CD8-positive, alpha-beta memory T cell (primary cell): ENCODE results near the gene RPS6KA4. TPM values are rescaled to one million over a fixed set of nuclear protein-coding genes. Genes with fewer than 3 reads are reported as not detected.

Experiments
- CTCF ChIA-PET: fragments of 350-600 bp; sonication (Branson Sonifier 250); formaldehyde crosslinking; loops from one replicate; lab custom pipeline; 2021; ENCODE audit warnings: antibody characterized with exemption; lab: Charles Lee
- POLR2A ChIA-PET: fragments of 350-600 bp; sonication (Branson Sonifier 250); formaldehyde crosslinking; loops from one replicate; lab custom pipeline; 2021; ENCODE audit warnings: antibody characterized with exemption; lab: Charles Lee
- DNase-seq, 5 donors: peaks; one replicate each; pipeline versions ENCODE4 v3.0.0 to v3.0.0-alpha.2; 2020 to 2022; ENCODE audit warnings: mixed read lengths in 1 of 5
- H3K27ac ChIP-seq: one replicate; pipeline ENCODE4 v1.7.0; 2013; ENCODE audit warnings: low read depth, mild to moderate bottlenecking, low read length, moderate library complexity
- H3K27me3 ChIP-seq: 2 replicates; pipeline ENCODE4 v1.7.0; 2013; ENCODE audit warnings: low read length, mild to moderate bottlenecking; ENCODE audit not compliant: insufficient read depth, poor library complexity, severe bottlenecking
- H3K36me3 ChIP-seq: 2 replicates; pipeline ENCODE4 v1.7.0; 2013; ENCODE audit warnings: mild to moderate bottlenecking, low read length, moderate library complexity; ENCODE audit not compliant: insufficient read depth
- H3K4me1 ChIP-seq: 2 replicates; pipeline ENCODE4 v1.7.0; 2013; ENCODE audit warnings: mild to moderate bottlenecking, low read length, moderate library complexity; ENCODE audit not compliant: insufficient read depth
- H3K4me3 ChIP-seq: 2 replicates; pipeline ENCODE4 v1.7.0; 2013; ENCODE audit warnings: mild to moderate bottlenecking, low read length
- H3K9me3 ChIP-seq: 2 replicates; pipeline ENCODE4 v1.7.0; 2013; ENCODE audit warnings: mild to moderate bottlenecking, low read length
- H3K27ac Mint-ChIP-seq, 8 donors: one replicate each; pipeline ENCODE4 v1.8.0; 2020 to 2021; ENCODE audit warnings: mixed read lengths in 8 of 8, mild to moderate bottlenecking in 6 of 8, inconsistent platforms in 3 of 8, moderate library complexity in 3 of 8
- H3K27me3 Mint-ChIP-seq, 2 donors: one replicate each; pipeline ENCODE4 v1.8.0; 2020 to 2021; ENCODE audit warnings: mixed read lengths in 2 of 2, mild to moderate bottlenecking in 1 of 2, moderate library complexity in 1 of 2
- H3K36me3 Mint-ChIP-seq, 3 donors: one replicate each; pipeline ENCODE4 v1.8.0; 2020 to 2021; ENCODE audit warnings: mixed read lengths in 3 of 3, inconsistent platforms in 1 of 3, mild to moderate bottlenecking in 1 of 3
- H3K4me1 Mint-ChIP-seq, 3 donors: one replicate each; pipeline ENCODE4 v1.8.0; 2020 to 2021; ENCODE audit warnings: mixed read lengths in 3 of 3, inconsistent platforms in 1 of 3, mild to moderate bottlenecking in 1 of 3
- H3K4me3 Mint-ChIP-seq, 7 donors: one replicate each; pipeline ENCODE4 v1.8.0; 2020 to 2021; ENCODE audit warnings: mixed read lengths in 7 of 7, mild to moderate bottlenecking in 6 of 7, moderate library complexity in 4 of 7, inconsistent platforms in 2 of 7
- H3K9me3 Mint-ChIP-seq, 5 donors: one replicate each; pipeline ENCODE4 v1.8.0; 2020 to 2022; ENCODE audit warnings: mixed read lengths in 5 of 5, mild to moderate bottlenecking in 3 of 5, moderate library complexity in 2 of 5, inconsistent platforms in 1 of 5
- polyA plus RNA-seq: library from polyadenylated mRNA; unstranded; fragments of 300-500 nt; fragmentation: Illumina TruSeq; gene quantifications from one replicate; pipeline ENCODE4 v1.2.3, GENCODE V29; 2021
- total RNA-seq, 2 experiments: library from RNA; stranded (reverse); gene quantifications; one replicate each; pipeline ENCODE4 v1.2.3, GENCODE V29; 2021

The RPS6KA4 gene
- total and polyA plus RNA-seq, 3 experiments from 2014 or later, result 15.9 to 39.0 (median 38.0) TPM

DNA sequence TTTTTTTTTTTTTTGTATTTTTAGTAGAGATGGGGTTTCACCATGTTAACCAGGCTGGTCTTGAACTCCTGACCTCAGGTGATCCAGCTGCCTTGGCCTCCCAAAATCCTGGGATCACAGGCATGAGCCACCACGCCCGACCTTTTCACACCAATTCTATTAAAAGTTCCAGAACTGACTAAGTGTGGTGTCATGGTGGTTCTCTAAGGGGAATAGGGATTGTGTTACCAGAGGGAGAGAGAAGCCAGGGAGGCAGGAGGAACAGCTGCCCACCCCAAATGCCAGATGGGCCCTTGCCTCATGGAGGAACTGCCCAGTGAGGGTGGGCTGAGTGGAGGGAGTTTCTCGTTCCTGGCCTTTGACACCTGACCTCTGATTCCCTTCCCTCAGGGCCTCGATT is 5.9 kb downstream of the RPS6KA4 start:
- peaks cover 0 to 1% of the 10 kb centered on the region in 2 donors for H3K27me3 Mint-ChIP-seq
- CTCF ChIA-PET, result no interaction called here

DNA sequence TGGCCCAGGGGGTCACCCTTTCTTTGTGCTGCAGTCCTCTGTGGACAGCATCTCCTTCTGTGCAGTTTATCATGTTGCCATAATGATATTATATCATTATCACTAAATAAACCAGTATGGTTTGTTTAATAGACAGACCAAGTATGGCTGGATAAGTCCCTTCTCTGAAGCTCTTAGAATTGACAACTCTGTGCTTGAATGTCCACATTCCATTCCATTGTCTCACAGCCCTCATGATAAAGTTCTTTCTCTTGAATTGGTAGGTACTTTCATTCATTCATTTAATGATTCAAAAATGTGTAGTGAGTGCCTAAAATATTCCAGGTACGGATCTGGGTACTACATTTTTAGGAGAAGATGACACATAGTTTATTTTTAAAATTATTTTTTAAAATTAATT is 7.8 kb downstream of the RPS6KA4 start:
- H3K36me3 ChIP-seq, result peaks cover 7% of the 10 kb centered on the region
- H3K9me3 ChIP-seq, result no peaks in the 10 kb centered on the region
- Mint-ChIP-seq H3K4me3 (no peak overlapping the region), H3K36me3 (peaks cover 5 to 78% (median 13%) of the 10 kb centered on the region in 3 donors), H3K4me1 (peaks cover 0 to 9% (median 2%) of the 10 kb centered on the region in 3 donors), H3K9me3 (no peaks in the 10 kb centered on the region), H3K27ac (peak overlapping the region in 1 of 8 donors; percentile 52), H3K27me3 (peaks cover 0 to 1% of the 10 kb centered on the region in 2 donors)
- no peaks in the 10 kb centered on the region for H3K4me1 ChIP-seq
- no peak for DNase-seq
- no peak overlapping the region for H3K27ac ChIP-seq
- ChIA-PET POLR2A (no interaction called here), CTCF (no interaction called here)
- no peak overlapping the region for H3K4me3 ChIP-seq
- no peaks in the 10 kb centered on the region for H3K27me3 ChIP-seq

More for the DNA sequence above, 5.9 kb downstream of the RPS6KA4 start:
- POLR2A ChIA-PET, result interaction anchor here (0.6 kb wide), 1 partner anchor 64 kb away, joined by 3 read pairs; no protein-coding TSS in a partner anchor
- Mint-ChIP-seq H3K27ac (no peak overlapping the region), H3K36me3 (peaks cover 5 to 85% (median 15%) of the 10 kb centered on the region in 3 donors), H3K4me1 (peaks cover 9 to 16% (median 12%) of the 10 kb centered on the region in 3 donors), H3K9me3 (no peaks in the 10 kb centered on the region), H3K4me3 (no peak overlapping the region)
- Histone ChIP-seq H3K27me3 (no peaks in the 10 kb centered on the region), H3K4me3 (no peak overlapping the region), H3K36me3 (peaks cover 7% of the 10 kb centered on the region), H3K27ac (no peak overlapping the region), H3K4me1 (peaks cover under 1% of the 10 kb centered on the region), H3K9me3 (no peaks in the 10 kb centered on the region)
- no peak for DNase-seq

DNA sequence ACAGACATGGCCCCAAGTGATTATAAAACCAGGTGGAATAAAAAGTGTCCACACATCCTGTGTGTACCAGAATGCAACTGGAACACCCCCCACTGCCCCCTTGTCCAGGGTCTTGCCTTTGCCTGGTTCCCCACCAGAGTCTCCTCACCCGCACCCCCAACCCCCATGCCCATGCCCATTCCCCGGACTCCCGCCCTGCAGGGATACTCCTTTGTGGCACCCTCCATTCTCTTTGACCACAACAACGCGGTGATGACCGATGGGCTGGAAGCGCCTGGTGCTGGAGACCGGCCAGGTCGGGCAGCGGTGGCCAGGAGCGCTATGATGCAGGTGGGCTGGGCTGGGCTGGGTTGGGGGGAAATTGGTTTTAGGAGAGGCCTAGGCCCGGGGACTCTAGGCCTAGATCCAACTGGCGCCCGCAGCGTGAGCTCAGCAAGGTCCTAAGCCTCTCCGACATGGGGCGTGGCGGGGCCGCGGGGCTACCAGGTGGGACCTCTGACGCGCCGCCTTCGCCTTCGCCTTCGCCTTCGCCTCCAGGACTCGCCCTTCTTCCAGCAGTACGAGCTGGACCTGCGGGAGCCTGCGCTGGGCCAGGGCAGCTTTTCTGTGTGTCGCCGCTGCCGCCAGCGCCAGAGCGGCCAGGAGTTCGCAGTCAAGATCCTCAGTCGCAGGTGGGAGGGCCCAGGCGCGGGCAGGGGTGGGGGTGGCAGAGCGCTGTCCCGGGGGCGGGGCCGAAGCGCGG is 9.1 kb downstream of the RPS6KA4 start:
- no peak for DNase-seq
- peaks cover 0 to 1% of the 10 kb centered on the region in 2 donors for H3K27me3 Mint-ChIP-seq
- H3K36me3 Mint-ChIP-seq, result peaks cover 5 to 65% (median 8%) of the 10 kb centered on the region in 3 donors
- H3K4me3 Mint-ChIP-seq, result no peak overlapping the region
- H3K4me1 Mint-ChIP-seq, result peaks cover 0 to 4% (median 2%) of the 10 kb centered on the region in 3 donors
- H3K27ac ChIP-seq, result no peak overlapping the region
- ChIA-PET POLR2A (no interaction called here), CTCF (no interaction called here)
- no peaks in the 10 kb centered on the region for H3K27me3 ChIP-seq
- H3K4me3 ChIP-seq, result no peak overlapping the region
- no peaks in the 10 kb centered on the region for H3K36me3 ChIP-seq
- H3K27ac Mint-ChIP-seq, result peak overlapping the region in 1 of 8 donors; percentile 61
- H3K4me1 ChIP-seq, result no peaks in the 10 kb centered on the region
- no peaks in the 10 kb centered on the region for H3K9me3 ChIP-seq
- no peaks in the 10 kb centered on the region for H3K9me3 Mint-ChIP-seq

DNA sequence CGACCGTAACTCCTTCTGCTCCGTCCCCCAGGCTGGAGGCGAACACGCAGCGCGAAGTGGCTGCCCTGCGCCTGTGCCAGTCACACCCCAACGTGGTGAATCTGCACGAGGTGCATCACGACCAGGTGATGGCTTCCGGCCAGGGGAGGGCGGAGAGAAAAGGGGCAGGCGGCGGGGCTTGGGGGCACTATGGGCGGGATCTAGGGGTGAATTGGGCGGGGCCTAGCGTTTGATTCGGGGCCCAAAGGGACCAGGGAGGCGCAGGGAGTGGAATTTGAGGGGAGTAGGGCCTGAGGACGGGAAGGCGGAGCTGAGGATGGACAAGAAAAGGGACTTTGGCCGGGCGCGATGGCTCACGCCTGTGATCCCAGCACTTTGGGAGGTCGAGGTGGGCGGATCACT is 9.7 kb downstream of the RPS6KA4 start:
- Mint-ChIP-seq H3K36me3 (peaks cover 5 to 59% (median 7%) of the 10 kb centered on the region in 3 donors), H3K27me3 (peaks cover 0 to 1% of the 10 kb centered on the region in 2 donors), H3K27ac (no peak overlapping the region), H3K4me3 (no peak overlapping the region), H3K9me3 (no peaks in the 10 kb centered on the region), H3K4me1 (peaks cover 0 to 4% (median under 1%) of the 10 kb centered on the region in 3 donors)
- H3K27ac ChIP-seq, result no peak overlapping the region
- no peaks in the 10 kb centered on the region for H3K4me1 ChIP-seq
- ChIA-PET POLR2A (no interaction called here), CTCF (no interaction called here)
- H3K4me3 ChIP-seq, result no peak overlapping the region
- H3K27me3 ChIP-seq, result no peaks in the 10 kb centered on the region
- no peak for DNase-seq
- H3K9me3 ChIP-seq, result no peaks in the 10 kb centered on the region
- no peaks in the 10 kb centered on the region for H3K36me3 ChIP-seq

DNA sequence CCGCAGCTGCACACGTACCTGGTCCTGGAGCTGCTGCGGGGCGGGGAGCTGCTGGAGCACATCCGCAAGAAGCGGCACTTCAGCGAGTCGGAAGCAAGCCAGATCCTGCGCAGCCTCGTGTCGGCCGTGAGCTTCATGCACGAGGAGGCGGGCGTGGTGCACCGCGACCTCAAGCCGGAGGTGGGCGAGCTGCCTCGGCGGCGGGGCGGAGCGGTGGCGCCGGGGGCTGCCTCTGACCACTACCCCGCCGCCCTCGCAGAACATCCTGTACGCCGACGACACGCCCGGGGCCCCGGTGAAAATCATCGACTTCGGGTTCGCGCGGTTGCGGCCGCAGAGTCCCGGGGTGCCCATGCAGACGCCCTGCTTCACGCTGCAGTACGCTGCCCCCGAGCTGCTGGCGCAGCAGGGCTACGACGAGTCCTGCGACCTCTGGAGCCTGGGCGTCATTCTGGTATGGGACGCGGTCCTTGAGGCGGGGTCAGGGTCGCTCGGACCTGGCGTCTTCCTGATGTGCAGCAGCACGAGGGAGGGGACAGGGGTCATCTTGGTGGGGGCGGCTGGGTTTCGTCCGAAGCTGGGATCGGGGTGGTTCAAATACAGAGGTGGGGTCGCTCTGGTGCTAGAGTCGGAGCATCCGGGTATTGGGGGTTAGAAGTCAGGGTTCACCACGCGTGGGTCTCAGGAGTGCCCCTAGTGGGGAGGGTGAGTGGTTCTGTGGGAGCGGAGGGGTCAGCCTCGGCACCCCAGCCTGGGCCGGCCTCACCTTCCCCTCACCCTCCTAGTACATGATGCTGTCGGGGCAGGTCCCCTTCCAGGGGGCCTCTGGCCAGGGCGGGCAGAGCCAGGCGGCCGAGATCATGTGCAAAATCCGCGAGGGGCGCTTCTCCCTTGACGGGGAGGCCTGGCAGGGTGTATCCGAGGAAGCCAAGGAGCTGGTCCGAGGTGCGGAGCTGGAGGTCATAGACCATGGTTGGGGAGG is 10.8 kb downstream of the RPS6KA4 start:
- CTCF ChIA-PET, result interaction anchor here (1.3 kb wide), 1 partner anchor 9 kb away, joined by 5 read pairs; no protein-coding TSS in a partner anchor
- POLR2A ChIA-PET, result interaction anchor here (0.9 kb wide), 1 partner anchor 21 kb away, joined by 9 read pairs; no protein-coding TSS in a partner anchor

DNA sequence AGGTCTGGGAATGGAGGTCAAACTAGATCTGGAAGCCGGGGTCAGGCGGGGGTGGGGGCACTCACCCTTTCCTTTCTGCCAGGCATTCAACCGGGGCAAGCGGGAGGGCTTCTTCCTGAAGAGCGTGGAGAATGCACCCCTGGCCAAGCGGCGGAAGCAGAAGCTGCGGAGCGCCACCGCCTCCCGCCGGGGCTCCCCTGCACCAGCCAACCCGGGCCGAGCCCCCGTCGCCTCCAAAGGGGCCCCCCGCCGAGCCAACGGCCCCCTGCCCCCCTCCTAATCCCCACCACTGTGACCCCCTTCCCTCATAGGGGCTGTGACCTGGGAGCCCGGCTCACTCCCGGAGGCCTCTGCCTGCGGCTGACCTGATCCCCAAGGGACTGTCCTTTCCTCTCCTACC is 12.2 kb downstream of the RPS6KA4 start:
- Mint-ChIP-seq H3K36me3 (peaks cover 0 to 41% (median 7%) of the 10 kb centered on the region in 3 donors), H3K9me3 (no peaks in the 10 kb centered on the region), H3K4me3 (no peak overlapping the region), H3K27ac (peak overlapping the region in 1 of 8 donors; percentile 75), H3K27me3 (peaks cover 0 to 1% of the 10 kb centered on the region in 2 donors), H3K4me1 (peaks cover 0 to 4% (median 0%) of the 10 kb centered on the region in 3 donors)
- DNase-seq, result no peak
- Histone ChIP-seq H3K9me3 (no peaks in the 10 kb centered on the region), H3K4me1 (no peaks in the 10 kb centered on the region), H3K27me3 (no peaks in the 10 kb centered on the region), H3K36me3 (no peaks in the 10 kb centered on the region), H3K27ac (no peak overlapping the region), H3K4me3 (no peak overlapping the region)
- ChIA-PET POLR2A (interaction anchor here (0.9 kb wide), 1 partner anchor 20 kb away, joined by 9 read pairs; no protein-coding TSS in a partner anchor), CTCF (interaction anchor here (0.7 to 1.3 kb wide), 3 partner anchors 10 to 44 kb away, joined by 3 to 5 read pairs (median 4); no protein-coding TSS in a partner anchor)

More for the DNA sequence above, 10.8 kb downstream of the RPS6KA4 start:
- Histone ChIP-seq H3K36me3 (no peaks in the 10 kb centered on the region), H3K4me1 (no peaks in the 10 kb centered on the region), H3K4me3 (no peak overlapping the region), H3K9me3 (no peaks in the 10 kb centered on the region), H3K27ac (no peak overlapping the region), H3K27me3 (no peaks in the 10 kb centered on the region)
- DNase-seq, result no peak
- Mint-ChIP-seq H3K27ac (peak overlapping the region in 1 of 8 donors; percentile 61), H3K36me3 (peaks cover 0 to 53% (median 7%) of the 10 kb centered on the region in 3 donors), H3K9me3 (no peaks in the 10 kb centered on the region), H3K27me3 (peaks cover 0 to 1% of the 10 kb centered on the region in 2 donors), H3K4me1 (peaks cover 0 to 4% (median 0%) of the 10 kb centered on the region in 3 donors), H3K4me3 (no peak overlapping the region)

DNA sequence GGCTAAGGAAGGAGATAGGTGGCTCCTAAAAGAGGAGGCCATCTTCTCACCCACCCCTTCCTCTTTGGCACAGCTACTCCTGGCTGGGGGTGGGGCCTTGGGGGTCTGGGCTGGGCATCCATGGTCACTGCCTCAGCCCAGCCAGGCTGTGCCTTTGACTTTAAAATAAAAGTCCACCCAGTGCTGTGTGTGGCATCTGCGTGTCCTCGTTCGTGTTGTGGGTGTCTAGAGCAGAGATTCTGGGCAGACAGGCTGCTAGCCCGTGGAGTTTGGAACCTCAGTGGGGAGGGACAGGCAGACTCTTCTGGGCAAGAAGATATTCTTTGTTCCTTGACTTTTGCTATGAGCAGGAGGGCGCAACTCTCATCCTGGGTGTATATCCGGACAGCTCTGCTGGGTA is 13.1 kb downstream of the RPS6KA4 start:
- no peak overlapping the region for H3K27ac Mint-ChIP-seq
- Histone ChIP-seq H3K4me1 (no peaks in the 10 kb centered on the region), H3K9me3 (no peaks in the 10 kb centered on the region), H3K36me3 (no peaks in the 10 kb centered on the region), H3K27me3 (no peaks in the 10 kb centered on the region), H3K4me3 (no peak overlapping the region), H3K27ac (no peak overlapping the region)
- no peak for DNase-seq
- CTCF ChIA-PET, result no interaction called here
- H3K4me1 Mint-ChIP-seq, result no peaks in the 10 kb centered on the region
- no peak overlapping the region for H3K4me3 Mint-ChIP-seq
- peaks cover 0 to 33% (median 1%) of the 10 kb centered on the region in 3 donors for H3K36me3 Mint-ChIP-seq
- POLR2A ChIA-PET, result no interaction called here
- no peaks in the 10 kb centered on the region for H3K9me3 Mint-ChIP-seq
- peaks cover 0 to 1% of the 10 kb centered on the region in 2 donors for H3K27me3 Mint-ChIP-seq
